GM19455 (cell line): Measurements from ENCODE around the gene LPAR6.

Experiments
- ATAC-seq: cut with Tn5 transposase; IDR thresholded peaks from one replicate; pipeline ENCODE4 v1.9.1; 2021; ENCODE audit not compliant: unreplicated experiment

The LPAR6 gene

GRCh38 chr13:48377857-48378256, 35.1 kb downstream of the LPAR6 start:
- ATAC-seq = no peak

- no peak for ATAC-seq
These were observed 42.1 kb downstream of the LPAR6 start for GRCh38 chr13:48370815-48371214.

DNA sequence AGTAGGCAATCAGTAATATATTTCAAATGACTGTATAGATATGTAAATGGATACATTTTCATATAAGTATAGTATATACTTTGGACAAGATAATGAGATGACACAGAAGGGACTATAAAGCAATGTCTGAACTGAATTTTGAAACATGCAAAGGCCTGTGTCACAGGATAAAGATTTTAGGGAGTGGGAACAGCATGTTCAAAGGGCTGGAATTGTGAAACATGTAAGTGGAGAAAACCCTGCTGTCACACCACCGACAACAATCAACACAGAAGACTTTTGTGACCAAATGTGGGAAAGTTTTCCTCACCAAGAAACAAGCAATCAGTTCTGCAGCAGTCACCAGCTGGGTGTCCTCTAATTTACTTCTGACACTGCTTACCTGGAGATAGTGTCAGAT, 42.9 kb downstream of the LPAR6 start:
- no peak for ATAC-seq
